Activated CD4-positive, alpha-beta T cell treated with anti-CD3 and anti-CD28 coated beads for 4 hours (primary cell): Measurements from ENCODE around the gene LRRC1.
A peak's percentile ranks its signal among the peaks of the same experiment; 100 is the strongest.
"Not testable (repeated sequence)": the region's sequence is repeated elsewhere in the genome, so short reads cannot be mapped to it uniquely, and the experiment has no call there.

Source experiments
- DNase-seq, 2 donors: peaks; one replicate each; pipeline ENCODE4 v3.0.0-alpha.2; 2020

The LRRC1 gene

GRCh38 chr6:53794720-53795339 is at the start of gene LRRC1:
Gene LRRC1 (plus strand): TSS chr6:53795005. CDS start chr6:53795257, 252 bp downstream.
- DNase-seq, result peak; percentile 85 to 86

DNA sequence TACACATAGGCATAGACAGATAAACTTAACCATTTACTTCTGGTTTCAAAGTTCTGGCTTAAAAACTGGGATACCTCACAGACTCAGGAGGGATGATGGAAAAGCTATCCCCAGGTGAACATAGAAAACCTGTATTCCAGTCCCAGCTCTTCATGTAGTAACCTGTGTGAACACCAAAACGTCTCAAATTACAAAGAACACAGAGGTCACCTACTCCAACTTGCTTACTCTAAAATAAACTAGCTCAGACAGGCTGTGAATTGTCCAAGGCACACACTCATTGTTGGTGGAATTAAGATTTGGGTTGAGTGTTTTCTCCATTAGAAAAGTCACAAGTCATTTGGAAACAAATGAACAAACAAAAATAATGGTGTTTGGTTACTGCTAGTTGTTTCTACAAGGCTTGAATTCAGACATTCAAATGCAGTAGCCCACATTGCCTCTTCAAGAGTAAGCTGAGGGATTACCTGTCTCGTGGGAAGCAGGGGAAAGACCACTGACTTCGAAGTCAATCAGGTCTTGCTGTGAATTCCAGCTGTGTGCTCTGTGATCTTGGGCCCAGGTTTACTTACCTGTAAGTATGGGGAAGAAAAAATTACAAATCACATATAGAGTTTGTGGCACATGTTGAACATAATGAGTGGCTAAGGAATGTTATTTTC is 48.2 kb upstream of the LRRC1 start:
- DNase-seq, result no peak

DNA sequence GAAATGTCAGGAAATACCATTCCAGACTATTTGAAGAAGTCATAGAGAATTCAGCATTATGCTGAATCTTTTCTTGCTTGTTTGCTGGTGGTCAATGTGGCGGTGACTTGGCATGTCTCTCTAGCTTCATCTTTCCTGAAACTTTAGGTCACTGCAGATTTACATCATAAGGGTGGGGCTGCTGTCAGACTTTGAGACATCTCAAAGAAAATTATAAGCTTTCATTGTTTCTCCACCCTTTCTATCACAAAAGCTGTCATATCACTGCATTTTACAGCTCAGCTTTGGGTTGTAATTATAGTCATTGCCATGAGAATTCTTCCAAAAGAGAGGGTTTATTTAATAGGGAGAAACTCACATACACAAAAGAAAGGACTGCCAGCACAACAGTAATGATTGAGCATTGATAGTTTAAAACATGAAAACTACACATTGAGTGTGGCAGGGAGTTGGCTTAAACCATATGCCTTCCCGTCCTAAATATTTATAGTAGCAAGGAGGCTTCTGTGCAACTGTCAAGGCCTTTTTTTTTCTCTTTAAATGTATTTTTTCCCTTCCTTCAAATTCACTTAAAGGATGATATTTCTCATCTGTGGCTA is 44.7 kb upstream of the LRRC1 start:
- no peak for DNase-seq

- DNase-seq, result no peak
These were observed 43.4 kb upstream of the LRRC1 start for GRCh38 chr6:53751417-53751816.

- no peak for DNase-seq
These were observed 42.4 kb upstream of the LRRC1 start for GRCh38 chr6:53752440-53752839.

GRCh38 chr6:53752856-53753255 is 41.9 kb upstream of the LRRC1 start:
- no peak for DNase-seq

DNA sequence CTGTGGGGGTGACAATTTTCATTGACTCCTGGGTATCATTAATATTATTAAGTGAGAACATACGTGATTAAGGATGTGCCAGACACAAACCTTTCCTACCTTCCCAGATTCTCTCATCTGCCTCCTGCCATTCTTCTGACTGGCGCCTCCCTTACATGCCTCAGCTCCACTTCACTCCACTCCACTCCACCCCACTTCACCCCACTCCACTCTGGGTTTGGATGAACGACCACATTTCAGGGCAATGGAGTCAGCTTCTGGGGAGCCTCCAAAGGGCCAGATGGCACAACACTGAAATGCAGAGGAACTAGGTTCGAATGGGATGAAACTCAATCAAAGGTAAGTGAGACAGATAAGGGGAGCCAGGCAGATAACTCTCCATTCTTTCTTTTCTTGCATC is 40.5 kb upstream of the LRRC1 start:
- DNase-seq, result no peak

DNA sequence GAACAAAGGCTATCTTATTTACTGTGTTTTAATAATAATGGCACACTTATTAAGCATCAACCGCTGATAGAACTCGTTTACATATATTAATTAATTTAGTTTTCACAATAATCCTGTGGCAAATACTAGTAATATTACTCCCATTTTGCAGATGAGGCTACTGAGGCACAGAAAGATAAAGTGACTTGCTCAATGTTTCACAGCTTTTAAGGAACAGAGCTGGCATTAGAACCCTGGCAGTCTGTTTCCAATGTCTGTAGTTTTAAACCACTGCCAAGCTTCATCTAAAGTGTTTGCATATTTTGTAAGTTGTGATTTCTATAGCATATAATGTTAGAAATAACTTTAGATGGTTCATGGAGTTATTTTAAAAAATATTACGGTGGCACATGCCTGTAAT is 38.4 kb upstream of the LRRC1 start:
- no peak for DNase-seq

DNA sequence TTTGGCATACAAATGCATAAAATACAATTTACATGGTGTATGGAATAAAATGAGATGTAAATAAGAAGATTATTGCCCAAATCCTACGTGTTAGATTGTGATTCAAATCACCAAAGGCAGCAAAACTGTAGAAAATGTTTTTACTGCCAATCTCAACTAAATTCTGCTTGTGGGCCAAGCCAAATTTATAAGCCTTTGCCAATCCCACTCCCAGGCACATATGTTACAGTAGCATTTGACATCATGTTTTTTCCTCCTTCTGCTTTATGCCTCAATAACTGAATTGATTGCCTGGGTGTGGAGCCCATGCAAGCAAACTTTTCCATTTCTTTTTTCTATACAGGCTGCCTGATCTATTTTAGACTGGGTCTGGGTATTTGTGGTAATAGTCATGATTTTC is 36.3 kb upstream of the LRRC1 start:
- DNase-seq, result no peak

GRCh38 chr6:53761036-53761435 is 33.8 kb upstream of the LRRC1 start:
- DNase-seq, result no peak

DNA sequence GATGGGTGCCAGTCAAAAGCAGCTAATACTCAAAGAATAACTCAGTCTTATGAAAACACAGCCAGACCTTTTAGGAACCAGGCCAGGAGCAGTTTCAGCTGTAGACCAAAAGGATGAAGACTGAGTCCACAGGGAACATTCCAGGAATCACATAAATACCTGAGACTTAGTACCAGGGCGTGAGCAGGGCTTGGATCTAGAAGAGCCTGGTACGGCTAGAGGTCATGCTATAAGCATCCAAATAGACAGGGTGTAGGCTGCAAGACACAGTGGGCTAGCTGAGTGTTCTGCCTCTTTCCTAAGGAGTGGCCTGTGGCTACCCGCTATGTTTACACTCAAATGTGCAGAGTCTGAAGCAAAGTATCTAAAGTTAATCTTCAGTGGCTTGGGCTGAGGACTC is 29.5 kb upstream of the LRRC1 start:
- DNase-seq, result no peak

DNA sequence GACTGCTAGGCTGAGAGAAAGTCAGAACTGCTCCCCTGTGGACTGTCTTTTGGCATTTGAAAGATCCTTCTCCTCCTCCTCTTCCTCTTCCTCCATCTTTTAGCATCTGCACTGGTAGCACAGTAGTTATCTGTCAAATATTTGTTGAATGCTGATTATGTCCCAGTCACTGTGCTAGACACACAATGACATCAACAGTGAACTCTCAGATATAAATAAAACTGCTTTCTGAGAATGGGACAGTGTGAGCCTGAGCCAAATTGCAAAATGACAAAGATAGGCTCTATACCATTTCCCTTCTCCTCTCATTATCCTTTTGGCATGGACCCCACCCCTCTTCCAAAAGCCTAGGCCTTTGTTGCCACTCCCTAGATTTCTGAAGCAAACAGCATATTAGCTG is 27.9 kb upstream of the LRRC1 start:
- DNase-seq, result no peak

DNA sequence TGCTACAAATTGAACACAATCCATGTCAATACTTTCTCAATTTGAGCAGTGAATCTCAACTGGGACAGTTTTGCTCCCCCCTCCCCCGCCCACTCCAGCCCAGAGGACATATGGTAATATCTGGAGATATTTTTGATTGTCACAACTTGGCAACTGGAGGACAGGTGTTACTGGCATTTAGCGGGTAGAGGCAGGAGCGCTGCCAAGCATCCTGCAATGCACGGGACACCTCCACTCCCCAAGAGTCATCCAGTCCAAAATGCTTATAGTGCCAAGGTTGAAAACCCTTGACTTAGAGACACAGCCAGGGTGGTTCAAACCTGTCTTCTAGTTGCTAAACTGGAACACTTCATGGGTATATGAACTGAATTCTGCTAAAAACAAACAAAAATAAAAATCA is 26.9 kb upstream of the LRRC1 start:
- DNase-seq, result no peak

DNA sequence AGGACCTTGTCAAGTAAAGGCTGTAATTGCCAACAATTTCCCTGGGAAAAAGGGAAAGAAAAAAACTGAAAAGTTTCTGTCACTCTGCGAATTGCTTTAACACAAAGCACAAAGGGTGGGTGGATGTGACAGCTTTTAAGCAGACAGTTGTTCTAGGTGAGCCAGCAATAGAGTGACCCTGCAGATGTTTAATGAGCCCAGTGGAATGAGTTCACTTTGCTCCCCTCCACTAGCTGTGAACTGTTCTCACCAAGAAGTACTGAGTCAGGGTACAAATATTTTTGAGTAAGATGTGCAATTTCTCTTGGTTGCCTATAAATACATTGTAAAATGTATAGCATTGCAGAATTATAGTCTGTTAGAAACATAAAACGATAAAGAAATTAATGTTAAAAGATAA is 26.2 kb upstream of the LRRC1 start:
- DNase-seq, result no peak

- DNase-seq, result no peak
These were observed 24.0 kb upstream of the LRRC1 start for GRCh38 chr6:53770780-53771249.

DNA sequence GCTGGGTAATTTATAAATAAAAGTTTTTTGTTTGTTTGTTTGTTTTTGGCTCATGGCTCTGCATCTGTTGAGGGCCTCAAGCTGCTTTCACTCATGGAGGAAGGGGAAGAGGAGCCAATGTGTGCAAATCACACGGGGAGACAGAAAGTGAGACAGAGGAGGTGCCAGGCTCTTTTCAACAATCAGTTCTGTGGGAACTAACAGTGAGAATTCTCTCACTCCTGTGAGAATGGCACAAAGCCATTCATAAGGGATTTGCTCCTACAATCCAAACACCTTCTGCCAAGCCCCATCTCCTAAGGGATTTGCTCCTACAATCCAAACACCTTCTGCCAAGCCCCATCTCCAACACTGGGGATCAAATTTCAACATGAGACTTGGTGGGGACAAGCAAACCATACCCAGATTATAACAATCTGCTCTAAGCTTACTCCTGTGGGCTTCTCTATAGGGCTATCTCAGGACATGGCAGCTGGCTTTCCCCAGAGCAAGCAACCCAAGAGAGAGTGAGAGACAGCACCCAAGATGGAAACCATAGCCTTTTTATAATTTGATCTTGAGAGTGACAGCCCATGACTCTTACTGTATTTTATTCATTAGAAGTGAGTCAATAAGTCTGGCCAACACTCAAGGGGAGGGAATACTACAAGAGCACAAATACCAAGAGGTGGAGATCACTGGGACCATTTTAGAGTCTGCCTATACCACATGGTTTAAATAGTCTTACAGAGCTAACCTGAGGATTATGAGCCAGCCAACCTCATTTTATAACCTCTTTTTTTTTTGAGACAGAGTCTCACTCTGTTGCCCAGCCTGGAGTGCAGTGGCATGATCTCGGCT is 22.8 kb upstream of the LRRC1 start:
- DNase-seq, result no peak

DNA sequence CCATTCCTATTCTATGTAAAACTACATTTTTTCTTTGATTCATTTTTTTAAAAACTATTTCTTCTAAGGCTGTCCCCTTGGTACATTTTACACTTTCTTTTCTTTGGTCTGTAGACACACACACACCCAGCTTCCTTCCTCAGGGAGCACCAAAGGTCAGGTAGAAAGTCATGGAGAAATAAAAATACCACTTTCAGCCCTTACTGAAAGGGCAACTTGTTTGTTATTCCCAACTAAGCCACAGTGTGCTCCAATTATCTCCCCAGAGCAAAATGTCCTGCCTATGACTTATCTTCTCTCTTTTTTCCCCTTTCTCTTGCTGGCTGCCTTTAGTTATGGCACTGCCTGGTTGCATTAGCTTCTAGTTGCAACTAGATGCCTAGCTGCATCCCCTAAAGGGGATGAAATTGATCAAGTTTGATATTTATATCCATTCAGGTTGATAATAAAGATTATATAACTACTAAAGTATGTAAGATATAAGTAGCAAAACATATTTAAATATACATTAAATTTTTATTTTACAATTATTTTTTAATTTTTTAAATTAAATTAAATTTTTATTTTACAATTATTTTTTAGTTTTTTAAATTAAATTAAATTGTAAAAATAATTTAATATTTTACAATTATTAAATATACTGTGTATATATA is 21.6 kb upstream of the LRRC1 start:
- DNase-seq, result no peak

GRCh38 chr6:53776152-53776551 is 18.7 kb upstream of the LRRC1 start:
- not testable (repeated sequence) for DNase-seq

- DNase-seq, result not testable (repeated sequence)
These were observed 9.8 kb upstream of the LRRC1 start for GRCh38 chr6:53784991-53785390.

GRCh38 chr6:53786832-53787231 is 8.0 kb upstream of the LRRC1 start:
- DNase-seq, result no peak

DNA sequence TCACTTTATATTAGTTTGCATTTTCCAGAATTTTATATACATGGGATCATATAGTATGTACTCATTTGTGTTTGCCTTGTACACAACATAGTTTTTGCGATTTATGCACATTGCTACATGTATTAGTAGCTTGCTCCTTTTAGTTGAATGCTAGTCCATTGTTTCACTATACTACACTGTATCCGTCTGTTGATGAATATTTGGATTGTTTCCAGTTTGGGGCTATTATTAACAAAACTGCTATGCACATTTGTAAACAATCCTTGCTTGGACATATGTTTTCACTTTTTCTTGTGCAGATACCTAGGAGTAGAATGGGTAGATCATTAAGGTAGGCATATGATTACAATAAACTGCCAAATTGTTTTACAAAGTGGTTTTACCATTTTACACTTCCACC is 3.9 kb upstream of the LRRC1 start:
- no peak for DNase-seq

DNA sequence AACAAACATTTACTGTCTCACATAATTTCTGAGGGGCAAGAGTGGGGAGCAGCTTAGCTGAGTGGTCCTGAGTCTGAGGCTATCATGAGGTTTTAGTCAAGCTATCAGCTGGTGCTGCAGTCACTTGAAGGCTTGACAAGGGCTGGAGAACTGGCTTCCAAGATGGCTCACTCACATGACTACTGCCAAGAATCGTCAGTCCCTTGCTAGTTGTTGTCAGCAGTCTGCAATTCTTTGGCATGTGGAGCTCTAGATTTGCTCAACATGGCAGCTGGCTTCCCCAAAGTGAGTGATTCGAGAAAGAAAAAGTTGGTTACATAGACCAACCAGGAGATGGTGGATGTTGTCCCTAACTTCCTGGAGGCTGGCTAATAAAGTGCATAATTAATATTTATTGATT is 2.8 kb upstream of the LRRC1 start:
- no peak for DNase-seq

DNA sequence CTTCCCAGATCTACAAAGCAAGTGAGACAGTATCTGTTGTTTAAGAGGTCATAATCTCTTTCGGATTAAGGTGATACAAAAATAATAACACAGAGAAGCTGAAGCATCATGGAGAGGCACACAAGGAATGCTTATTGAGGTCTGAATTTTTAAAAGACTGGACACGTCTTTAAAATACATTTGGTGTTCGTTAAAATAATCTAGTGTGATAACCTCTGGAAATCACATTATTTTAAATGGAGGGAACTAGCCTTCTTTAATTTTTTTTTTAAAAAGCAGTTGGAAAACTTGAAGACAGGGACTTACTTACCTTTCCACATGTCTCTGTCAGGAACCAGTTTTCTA is 1.9 kb upstream of the LRRC1 start:
- DNase-seq, result no peak
